Duodenal mucosa (tissue), 2 donors: ENCODE data around the gene RHOC.
"Not testable (repeated sequence)": the region's sequence is repeated elsewhere in the genome, so short reads cannot be mapped to it uniquely, and the experiment has no call there.

Experiments
- H3K27ac ChIP-seq: one replicate; pipeline ENCODE4 v1.7.0; 2013; ENCODE audit warnings: low read depth, low read length
- H3K27me3 ChIP-seq, 2 donors: one replicate each; pipeline ENCODE4 v1.7.0; 2013; ENCODE audit warnings: low read length in 2 of 2, control low read depth in 1 of 2; ENCODE audit not compliant: insufficient read depth in 2 of 2, control insufficient read depth in 1 of 2
- H3K36me3 ChIP-seq, 2 donors: one replicate each; pipeline ENCODE4 v1.7.0; 2013; ENCODE audit warnings: low read length in 2 of 2, control low read depth in 1 of 2; ENCODE audit not compliant: insufficient read depth in 2 of 2, control insufficient read depth in 1 of 2
- H3K4me1 ChIP-seq, 2 donors: one replicate each; pipeline ENCODE4 v1.7.0; 2013; ENCODE audit warnings: low read length in 2 of 2, control low read depth in 1 of 2; ENCODE audit not compliant: insufficient read depth in 2 of 2, control insufficient read depth in 1 of 2
- H3K4me3 ChIP-seq, 2 donors: one replicate each; pipeline ENCODE4 v1.7.0; 2013; ENCODE audit warnings: low read length in 2 of 2, low read depth in 1 of 2
- H3K9ac ChIP-seq, 2 donors: one replicate each; pipeline ENCODE4 v1.7.0; 2013; ENCODE audit warnings: low read length in 2 of 2, low read depth in 1 of 2
- H3K9me3 ChIP-seq, 2 donors: one replicate each; pipeline ENCODE4 v1.7.0; 2013; ENCODE audit warnings: low read length in 2 of 2, control low read depth in 1 of 2; ENCODE audit not compliant: control insufficient read depth in 1 of 2

Gene RHOC

GRCh38 chr1:112706505-112707220 is at the start of gene RHOC:
Gene RHOC (minus strand): TSS chr1:112707127. CDS start chr1:112703799, 3,328 bp downstream.
- H3K9me3 ChIP-seq = no peaks in the 10 kb centered on the region
- peak within 1 kb of the TSS; percentile 82 to 94 for H3K9ac ChIP-seq
- no peaks in the 10 kb centered on the region for H3K27me3 ChIP-seq
- H3K4me3 ChIP-seq = peak within 1 kb of the TSS; percentile 82 to 85
- peaks cover 33 to 43% of the 10 kb centered on the region in 2 donors for H3K4me1 ChIP-seq
- peak within 1 kb of the TSS; percentile 93 for H3K27ac ChIP-seq
- H3K36me3 ChIP-seq = peaks cover 13 to 17% of the 10 kb centered on the region in 2 donors

DNA sequence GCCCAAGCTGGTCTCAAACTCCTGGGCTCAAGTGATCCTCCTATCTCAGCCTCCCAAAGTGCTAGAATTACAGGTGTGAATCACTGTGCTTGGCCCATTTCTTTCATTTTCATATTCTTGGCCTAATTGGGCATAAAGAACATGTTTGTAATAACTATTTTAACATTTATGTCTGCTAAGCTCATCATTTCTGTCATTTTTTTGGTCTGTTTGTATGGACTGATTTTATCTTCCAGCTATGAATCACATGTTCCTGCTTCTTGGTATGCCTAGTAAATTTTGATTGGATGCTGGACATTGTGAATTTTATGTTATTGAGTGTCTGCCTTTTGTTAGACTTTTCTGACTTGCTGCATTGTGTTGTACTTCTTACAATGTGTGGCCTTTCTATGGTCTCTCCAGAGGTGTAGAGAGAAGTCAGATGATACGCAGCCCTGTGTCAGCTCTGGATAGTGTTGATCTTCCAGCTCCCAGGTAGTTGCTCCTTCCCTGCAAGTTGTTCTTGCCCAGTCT is 47.2 kb upstream of the RHOC start:
- peaks cover 4 to 5% of the 10 kb centered on the region in 2 donors for H3K27me3 ChIP-seq
- H3K9me3 ChIP-seq = peaks cover 0 to 7% of the 10 kb centered on the region in 2 donors
- no peak overlapping the region for H3K27ac ChIP-seq
- no peak overlapping the region for H3K4me3 ChIP-seq
- no peaks in the 10 kb centered on the region for H3K36me3 ChIP-seq
- H3K9ac ChIP-seq = no peak overlapping the region
- no peaks in the 10 kb centered on the region for H3K4me1 ChIP-seq

- H3K36me3 ChIP-seq = no peaks in the 10 kb centered on the region
These were observed 41.5 kb upstream of the RHOC start for GRCh38 chr1:112748396-112748795.

DNA sequence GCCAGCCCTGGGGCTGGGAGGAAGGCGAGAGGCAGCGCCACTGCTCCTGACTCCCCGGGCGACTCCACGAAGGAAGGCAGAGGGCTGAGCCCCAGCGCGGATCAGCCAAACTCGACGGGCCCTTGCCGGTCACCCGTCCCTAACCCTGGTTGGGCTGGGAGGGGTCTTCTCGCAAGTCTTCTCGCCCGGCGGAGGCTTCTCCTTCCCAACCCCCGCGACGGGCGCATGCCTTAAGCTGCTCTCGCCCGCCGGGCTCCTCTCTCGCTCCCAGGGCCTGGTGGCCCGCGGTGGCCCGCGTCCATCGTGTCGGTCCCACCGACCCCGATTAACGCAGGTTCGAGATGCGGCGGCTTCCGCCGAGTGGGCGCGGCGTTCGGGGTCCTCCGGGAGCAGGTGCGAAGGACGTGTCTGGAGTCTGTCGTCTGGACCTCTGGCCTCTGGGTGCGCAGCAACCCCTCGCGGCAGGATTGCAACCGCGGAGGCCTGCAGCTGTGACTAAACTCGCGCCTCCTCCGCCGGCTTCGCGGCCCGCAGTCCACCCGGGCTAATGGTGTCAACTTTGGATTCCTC is 37.2 kb upstream of the RHOC start:
- Histone ChIP-seq H3K27ac (no peak overlapping the region), H3K36me3 (no peaks in the 10 kb centered on the region), H3K4me1 (peaks cover 0 to 5% of the 10 kb centered on the region in 2 donors), H3K4me3 (peak overlapping the region; percentile 8 to 40), H3K27me3 (peaks cover 31 to 37% of the 10 kb centered on the region in 2 donors), H3K9me3 (no peaks in the 10 kb centered on the region), H3K9ac (no peak overlapping the region)

More at GRCh38 chr1:112748396-112748795, 41.5 kb upstream of the RHOC start:
- no peak overlapping the region for H3K4me3 ChIP-seq
- H3K27ac ChIP-seq = no peak overlapping the region
- H3K9me3 ChIP-seq = no peaks in the 10 kb centered on the region
- H3K27me3 ChIP-seq = peaks cover 19 to 23% of the 10 kb centered on the region in 2 donors
- H3K4me1 ChIP-seq = peaks cover 0 to 5% of the 10 kb centered on the region in 2 donors
- no peak overlapping the region for H3K9ac ChIP-seq

DNA sequence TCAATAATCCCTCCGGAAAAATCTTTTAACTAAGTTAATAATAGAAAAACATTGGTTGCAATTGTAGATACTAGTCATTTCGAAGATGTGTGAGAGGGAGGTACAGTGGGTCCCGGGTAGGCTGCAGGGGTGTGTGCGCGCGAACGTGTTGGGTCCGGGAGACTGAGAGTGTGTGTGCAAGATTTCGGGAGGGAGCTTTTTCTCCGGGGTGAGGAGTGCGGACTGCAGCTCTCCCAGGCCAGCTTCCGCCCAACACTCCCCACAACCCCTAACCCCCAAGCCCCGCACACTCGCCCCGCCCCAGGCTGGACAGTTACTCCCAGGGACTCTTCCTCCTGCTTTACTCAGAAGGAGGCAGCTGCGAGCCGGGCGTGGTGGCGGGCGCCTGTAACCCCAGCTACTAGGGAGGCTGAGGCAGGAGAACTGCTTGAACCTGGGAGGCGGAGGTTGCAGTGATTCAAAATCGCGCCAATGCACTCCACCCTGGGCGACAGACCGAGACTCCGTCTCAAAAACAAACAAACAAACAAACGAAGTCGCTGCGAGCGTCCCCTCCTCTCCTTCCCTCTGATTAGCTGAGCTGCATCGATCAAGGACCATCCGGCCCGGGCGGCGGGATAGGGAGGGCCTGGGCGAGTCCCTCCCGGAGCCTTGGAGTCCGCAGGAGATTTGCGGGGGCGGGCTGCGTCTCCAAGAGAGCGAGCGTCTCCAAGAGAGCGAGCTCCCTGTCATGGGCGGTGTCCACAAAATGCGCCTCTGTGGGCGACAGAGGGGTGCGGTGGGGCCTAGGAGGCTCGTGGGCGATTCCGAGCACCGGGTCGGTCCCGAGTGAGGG is 36.5 kb upstream of the RHOC start:
- Histone ChIP-seq H3K4me3 (peak overlapping the region; percentile 8 to 40), H3K9ac (no peak overlapping the region), H3K4me1 (peaks cover 0 to 5% of the 10 kb centered on the region in 2 donors), H3K9me3 (no peaks in the 10 kb centered on the region), H3K27me3 (peaks cover 31 to 37% of the 10 kb centered on the region in 2 donors), H3K36me3 (no peaks in the 10 kb centered on the region), H3K27ac (no peak overlapping the region)

- Histone ChIP-seq H3K9me3 (no peaks in the 10 kb centered on the region), H3K27ac (no peak overlapping the region), H3K27me3 (peaks cover 11% of the 10 kb centered on the region in 2 donors), H3K4me3 (no peak overlapping the region), H3K36me3 (no peaks in the 10 kb centered on the region), H3K4me1 (no peaks in the 10 kb centered on the region), H3K9ac (no peak overlapping the region)
These were observed 30.6 kb upstream of the RHOC start for GRCh38 chr1:112737573-112737972.

GRCh38 chr1:112735752-112736151 is 28.8 kb upstream of the RHOC start:
- Histone ChIP-seq H3K4me3 (no peak overlapping the region), H3K36me3 (no peaks in the 10 kb centered on the region), H3K9ac (no peak overlapping the region), H3K4me1 (no peaks in the 10 kb centered on the region), H3K9me3 (no peaks in the 10 kb centered on the region), H3K27ac (no peak overlapping the region), H3K27me3 (peaks cover 0 to 5% of the 10 kb centered on the region in 2 donors)

DNA sequence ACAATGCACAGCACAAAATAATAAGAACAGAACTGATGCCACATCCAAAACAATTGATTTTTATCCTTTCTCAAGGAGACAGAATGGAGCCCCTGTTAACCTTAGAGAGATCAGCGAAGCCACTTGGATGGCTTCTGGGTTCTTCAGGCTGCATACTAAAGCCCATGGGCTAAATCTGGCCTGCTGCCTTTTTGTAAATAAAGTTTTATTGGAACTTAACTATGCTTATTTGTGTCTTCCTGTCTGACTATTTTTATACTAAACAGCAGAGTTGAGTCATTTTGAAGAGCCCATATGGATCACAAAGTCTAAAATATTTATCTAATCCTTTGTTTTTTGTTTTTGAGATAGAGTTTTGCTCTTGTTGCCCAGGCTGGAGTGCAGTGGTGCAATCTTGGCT is 24.5 kb upstream of the RHOC start:
- no peak overlapping the region for H3K9ac ChIP-seq
- H3K9me3 ChIP-seq = no peaks in the 10 kb centered on the region
- no peaks in the 10 kb centered on the region for H3K4me1 ChIP-seq
- no peak overlapping the region for H3K27ac ChIP-seq
- H3K27me3 ChIP-seq = no peaks in the 10 kb centered on the region
- no peaks in the 10 kb centered on the region for H3K36me3 ChIP-seq
- no peak overlapping the region for H3K4me3 ChIP-seq

GRCh38 chr1:112729909-112730308 is 23.0 kb upstream of the RHOC start:
- Histone ChIP-seq H3K9ac (no peak overlapping the region), H3K4me3 (no peak overlapping the region), H3K27me3 (no peaks in the 10 kb centered on the region), H3K27ac (no peak overlapping the region), H3K9me3 (no peaks in the 10 kb centered on the region), H3K36me3 (no peaks in the 10 kb centered on the region), H3K4me1 (no peaks in the 10 kb centered on the region)

DNA sequence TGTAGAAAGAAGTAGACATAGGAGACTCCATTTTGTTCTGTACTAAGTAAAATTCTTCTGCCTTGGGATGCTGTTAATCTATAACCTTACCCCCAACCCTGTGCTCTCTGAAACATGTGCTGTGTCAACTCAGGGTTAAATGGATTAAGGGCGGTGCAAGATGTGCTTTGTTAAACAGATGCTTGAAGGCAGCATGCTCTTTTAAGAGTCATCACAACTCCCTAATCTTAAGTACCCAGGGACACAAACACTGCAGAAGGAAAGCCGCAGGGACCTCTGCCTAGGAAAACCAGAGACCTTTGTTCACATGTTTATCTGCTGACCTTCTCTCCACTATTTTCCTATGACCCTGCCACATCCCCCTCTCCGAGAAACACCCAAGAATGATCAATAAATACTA is 22.1 kb upstream of the RHOC start:
- H3K9ac ChIP-seq, H3K36me3 ChIP-seq, H3K27me3 ChIP-seq, H3K27ac ChIP-seq, H3K4me3 ChIP-seq, H3K9me3 ChIP-seq, H3K4me1 ChIP-seq: not testable (repeated sequence)
